ENCODE data around the gene PTPN3.

The PTPN3 gene

DNA sequence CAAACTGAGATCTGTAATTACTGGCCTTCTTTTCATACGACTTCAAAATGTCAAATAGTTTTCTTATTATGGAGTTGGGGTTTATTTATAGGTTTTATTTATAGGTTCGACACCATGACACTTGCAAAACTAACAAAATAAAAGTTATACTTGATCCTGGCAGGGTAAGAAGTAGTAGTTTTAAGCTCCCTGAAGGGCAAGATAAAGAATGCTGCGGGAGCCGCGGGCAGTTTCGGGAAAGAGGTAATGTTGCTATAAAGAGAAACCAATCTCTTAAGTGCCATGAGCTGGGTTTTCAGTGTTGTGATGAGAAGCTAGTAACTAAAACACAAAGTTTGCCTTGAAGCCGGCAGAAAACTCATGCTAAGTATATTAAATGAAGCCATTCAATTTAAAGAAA, 24.8 kb downstream of the PTPN3 start:
- TF ChIP-seq ZBTB7A (IDR thresholded peaks at IDR 0.05; ENCODE audit: low read depth) (no peak), YY1 (IDR thresholded peaks at IDR 0.05; ENCODE audit: low read depth) (no peak), CEBPB (IDR thresholded peaks at IDR 0.05) (no peak), TAF1 (IDR thresholded peaks at IDR 0.05; ENCODE audit: low read depth) (no peak), EP300 (IDR thresholded peaks at IDR 0.05; ENCODE audit: borderline replicate concordance) (no peak), TEAD4 (IDR thresholded peaks at IDR 0.05) (no peak), CREB1 (IDR thresholded peaks at IDR 0.05; ENCODE audit: low read depth) (no peak), TCF12 (IDR thresholded peaks at IDR 0.05; ENCODE audit: low read depth) (no peak), EGR1 (IDR thresholded peaks at IDR 0.05) (no peak), FOXM1 (IDR thresholded peaks at IDR 0.05; ENCODE audit: borderline replicate concordance, low read depth) (no peak), RAD21 (IDR thresholded peaks at IDR 0.05; ENCODE audit: low read depth) (no peak), NFIC (IDR thresholded peaks at IDR 0.05) (no peak)
- TF ChIP-seq, protein P1, sequence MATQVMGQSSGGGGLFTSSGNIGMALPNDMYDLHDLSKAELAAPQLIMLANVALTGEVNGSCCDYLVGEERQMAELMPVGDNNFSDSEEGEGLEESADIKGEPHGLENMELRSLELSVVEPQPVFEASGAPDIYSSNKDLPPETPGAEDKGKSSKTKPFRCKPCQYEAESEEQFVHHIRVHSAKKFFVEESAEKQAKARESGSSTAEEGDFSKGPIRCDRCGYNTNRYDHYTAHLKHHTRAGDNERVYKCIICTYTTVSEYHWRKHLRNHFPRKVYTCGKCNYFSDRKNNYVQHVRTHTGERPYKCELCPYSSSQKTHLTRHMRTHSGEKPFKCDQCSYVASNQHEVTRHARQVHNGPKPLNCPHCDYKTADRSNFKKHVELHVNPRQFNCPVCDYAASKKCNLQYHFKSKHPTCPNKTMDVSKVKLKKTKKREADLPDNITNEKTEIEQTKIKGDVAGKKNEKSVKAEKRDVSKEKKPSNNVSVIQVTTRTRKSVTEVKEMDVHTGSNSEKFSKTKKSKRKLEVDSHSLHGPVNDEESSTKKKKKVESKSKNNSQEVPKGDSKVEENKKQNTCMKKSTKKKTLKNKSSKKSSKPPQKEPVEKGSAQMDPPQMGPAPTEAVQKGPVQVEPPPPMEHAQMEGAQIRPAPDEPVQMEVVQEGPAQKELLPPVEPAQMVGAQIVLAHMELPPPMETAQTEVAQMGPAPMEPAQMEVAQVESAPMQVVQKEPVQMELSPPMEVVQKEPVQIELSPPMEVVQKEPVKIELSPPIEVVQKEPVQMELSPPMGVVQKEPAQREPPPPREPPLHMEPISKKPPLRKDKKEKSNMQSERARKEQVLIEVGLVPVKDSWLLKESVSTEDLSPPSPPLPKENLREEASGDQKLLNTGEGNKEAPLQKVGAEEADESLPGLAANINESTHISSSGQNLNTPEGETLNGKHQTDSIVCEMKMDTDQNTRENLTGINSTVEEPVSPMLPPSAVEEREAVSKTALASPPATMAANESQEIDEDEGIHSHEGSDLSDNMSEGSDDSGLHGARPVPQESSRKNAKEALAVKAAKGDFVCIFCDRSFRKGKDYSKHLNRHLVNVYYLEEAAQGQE (IDR thresholded peaks at IDR 0.05; ENCODE audit: low read depth) = no peak
- TF ChIP-seq, protein P2, sequence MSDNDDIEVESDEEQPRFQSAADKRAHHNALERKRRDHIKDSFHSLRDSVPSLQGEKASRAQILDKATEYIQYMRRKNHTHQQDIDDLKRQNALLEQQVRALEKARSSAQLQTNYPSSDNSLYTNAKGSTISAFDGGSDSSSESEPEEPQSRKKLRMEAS (IDR thresholded peaks at IDR 0.05) = no peak
- TF ChIP-seq, protein P3, sequence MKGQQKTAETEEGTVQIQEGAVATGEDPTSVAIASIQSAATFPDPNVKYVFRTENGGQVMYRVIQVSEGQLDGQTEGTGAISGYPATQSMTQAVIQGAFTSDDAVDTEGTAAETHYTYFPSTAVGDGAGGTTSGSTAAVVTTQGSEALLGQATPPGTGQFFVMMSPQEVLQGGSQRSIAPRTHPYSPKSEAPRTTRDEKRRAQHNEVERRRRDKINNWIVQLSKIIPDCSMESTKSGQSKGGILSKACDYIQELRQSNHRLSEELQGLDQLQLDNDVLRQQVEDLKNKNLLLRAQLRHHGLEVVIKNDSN (IDR thresholded peaks at IDR 0.05) = no peak

DNA sequence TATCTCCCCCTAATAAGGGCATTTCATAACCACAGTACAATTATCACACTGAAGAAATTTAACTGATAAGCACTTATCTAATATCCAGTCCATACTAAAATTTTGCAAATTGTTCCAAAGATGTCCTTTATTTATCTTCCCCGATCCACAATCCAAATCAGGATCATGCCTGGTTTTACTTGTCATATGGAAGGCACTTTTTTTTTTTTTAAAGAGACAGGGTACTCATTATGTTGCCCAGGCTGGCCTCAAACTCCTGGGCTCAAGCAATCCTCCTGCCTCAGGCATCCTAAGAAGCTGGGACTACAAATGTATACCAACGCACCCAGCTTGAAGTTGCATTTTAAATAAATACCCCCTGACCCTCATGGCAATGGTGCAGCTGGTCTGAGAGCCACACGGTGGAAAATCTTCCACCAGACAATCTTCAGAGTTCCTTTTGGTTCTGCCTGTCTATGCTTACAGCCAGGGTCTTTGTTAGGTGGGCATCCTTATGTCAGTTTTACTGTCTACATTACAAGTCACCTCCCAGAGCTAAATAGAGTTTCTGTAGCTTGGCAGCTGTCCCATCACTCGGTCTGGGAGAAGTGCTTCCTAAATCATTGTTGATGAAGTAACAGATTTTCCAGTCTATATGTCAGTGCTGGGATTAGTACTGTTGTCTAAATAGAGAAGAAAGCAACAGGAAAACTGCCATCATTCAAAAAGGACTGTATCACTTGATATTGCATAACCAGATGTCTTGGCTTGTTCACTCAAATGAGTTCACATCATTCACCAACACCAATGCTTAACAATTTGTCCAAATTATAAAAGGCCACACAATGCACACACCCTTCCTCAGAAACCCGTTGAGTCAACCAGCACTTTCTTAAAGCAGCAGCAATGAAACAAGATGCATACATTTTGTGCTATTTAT, 26.4 kb downstream of the PTPN3 start:
- TF ChIP-seq NFIC (IDR thresholded peaks at IDR 0.05) (no peak), FOXM1 (IDR thresholded peaks at IDR 0.05; ENCODE audit: borderline replicate concordance, low read depth) (no peak), TAF1 (IDR thresholded peaks at IDR 0.05; ENCODE audit: low read depth) (no peak), CEBPB (IDR thresholded peaks at IDR 0.05) (no peak), YY1 (IDR thresholded peaks at IDR 0.05; ENCODE audit: low read depth) (no peak), TEAD4 (IDR thresholded peaks at IDR 0.05) (no peak), TCF12 (IDR thresholded peaks at IDR 0.05; ENCODE audit: low read depth) (no peak), EP300 (IDR thresholded peaks at IDR 0.05; ENCODE audit: borderline replicate concordance) (no peak)
- TF ChIP-seq, protein P1 (IDR thresholded peaks at IDR 0.05; ENCODE audit: low read depth) = no peak

DNA sequence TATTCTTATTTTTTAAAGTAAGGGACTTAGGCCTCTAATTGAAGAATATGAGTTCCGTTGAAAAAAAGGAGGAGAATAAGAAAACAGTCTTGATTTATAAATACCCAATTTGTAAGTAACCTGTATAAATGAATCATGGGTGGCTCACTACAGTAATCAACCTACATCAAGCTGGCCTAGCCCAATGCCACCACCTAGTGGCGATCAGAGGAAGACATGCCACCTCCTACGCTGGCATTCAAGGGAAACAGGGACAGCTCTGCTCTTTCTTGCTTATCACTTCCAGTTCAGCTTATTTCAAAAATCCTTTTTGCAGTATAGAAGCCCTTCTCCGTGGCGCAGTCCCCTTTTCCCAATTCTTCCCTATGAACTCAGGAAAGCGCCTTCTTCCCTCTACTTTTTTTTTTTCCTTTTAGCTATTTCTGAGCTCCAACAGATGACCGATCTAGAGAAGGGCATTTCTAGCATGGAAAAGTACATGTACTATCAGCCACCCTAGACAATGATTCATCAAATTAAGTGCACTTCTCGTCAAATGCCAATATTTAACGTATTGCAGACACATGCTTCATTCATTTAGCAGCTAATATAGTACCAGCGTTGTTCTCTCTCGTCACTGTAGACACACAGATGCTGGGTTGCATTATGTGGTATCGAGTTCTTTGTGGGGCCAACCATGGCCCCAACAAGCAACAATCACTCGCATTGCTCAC, 28.3 kb downstream of the PTPN3 start:
- TF ChIP-seq RAD21 (IDR thresholded peaks at IDR 0.05; ENCODE audit: low read depth) = peak; percentile 75
- no peak for TF ChIP-seq TEAD4 (IDR thresholded peaks at IDR 0.05)
- TF ChIP-seq CREB1 (IDR thresholded peaks at IDR 0.05; ENCODE audit: low read depth) = no peak
- TF ChIP-seq, protein P2 (IDR thresholded peaks at IDR 0.05) = no peak
- TF ChIP-seq CEBPB (IDR thresholded peaks at IDR 0.05) = no peak

DNA sequence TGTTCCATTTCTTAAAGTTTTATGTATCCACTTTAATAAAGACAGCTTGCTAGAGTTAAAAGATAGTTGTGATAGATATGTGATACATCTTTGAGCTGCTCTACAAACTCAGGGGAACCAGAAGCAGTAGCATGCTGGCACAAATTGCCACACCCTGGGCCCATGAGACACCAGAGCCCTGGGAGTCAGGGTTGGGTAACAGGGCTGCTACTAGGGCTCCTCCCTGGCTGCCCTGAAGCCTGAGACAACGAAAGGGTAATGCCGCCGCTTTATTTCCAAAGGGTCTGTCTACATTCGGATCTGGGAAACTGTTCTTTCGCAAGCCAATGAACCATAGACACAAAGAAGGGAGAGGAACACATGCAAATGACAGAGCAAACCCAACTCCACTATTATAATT, 29.2 kb downstream of the PTPN3 start:
- no peak for TF ChIP-seq EP300 (IDR thresholded peaks at IDR 0.05; ENCODE audit: borderline replicate concordance)
- TF ChIP-seq, protein P1 (IDR thresholded peaks at IDR 0.05; ENCODE audit: low read depth) = no peak
- TF ChIP-seq NFIC (IDR thresholded peaks at IDR 0.05) = no peak
- no peak for TF ChIP-seq TAF1 (IDR thresholded peaks at IDR 0.05; ENCODE audit: low read depth)
- no peak for TF ChIP-seq TEAD4 (IDR thresholded peaks at IDR 0.05)
- no peak for TF ChIP-seq RAD21 (IDR thresholded peaks at IDR 0.05; ENCODE audit: low read depth)
- no peak for TF ChIP-seq CREB1 (IDR thresholded peaks at IDR 0.05; ENCODE audit: low read depth)
- TF ChIP-seq, protein P2 (IDR thresholded peaks at IDR 0.05) = no peak
- TF ChIP-seq TCF12 (IDR thresholded peaks at IDR 0.05; ENCODE audit: low read depth) = no peak
- no peak for TF ChIP-seq EGR1 (IDR thresholded peaks at IDR 0.05)
- TF ChIP-seq, protein P3 (IDR thresholded peaks at IDR 0.05) = no peak
